Breast epithelium (tissue), 3 donors: ENCODE results near the gene KIF5A.

Experiments
- POLR2AphosphoS5 ChIP-seq, 3 donors: sonication (generic); formaldehyde crosslinking; IDR thresholded peaks; one replicate each; pipeline ENCODE4 v1.6.1; 2017; ENCODE audit warnings: antibody characterized with exemption in 3 of 3
- TF ChIP-seq, protein P1 (sequence below), 3 donors: fragments of 450-650 bp; IDR thresholded peaks; one replicate each; pipeline ENCODE4 v1.5.1; 2016 to 2017; ENCODE audit warnings: antibody characterized with exemption in 3 of 3, mild to moderate bottlenecking in 3 of 3, moderate library complexity in 3 of 3

DNA sequence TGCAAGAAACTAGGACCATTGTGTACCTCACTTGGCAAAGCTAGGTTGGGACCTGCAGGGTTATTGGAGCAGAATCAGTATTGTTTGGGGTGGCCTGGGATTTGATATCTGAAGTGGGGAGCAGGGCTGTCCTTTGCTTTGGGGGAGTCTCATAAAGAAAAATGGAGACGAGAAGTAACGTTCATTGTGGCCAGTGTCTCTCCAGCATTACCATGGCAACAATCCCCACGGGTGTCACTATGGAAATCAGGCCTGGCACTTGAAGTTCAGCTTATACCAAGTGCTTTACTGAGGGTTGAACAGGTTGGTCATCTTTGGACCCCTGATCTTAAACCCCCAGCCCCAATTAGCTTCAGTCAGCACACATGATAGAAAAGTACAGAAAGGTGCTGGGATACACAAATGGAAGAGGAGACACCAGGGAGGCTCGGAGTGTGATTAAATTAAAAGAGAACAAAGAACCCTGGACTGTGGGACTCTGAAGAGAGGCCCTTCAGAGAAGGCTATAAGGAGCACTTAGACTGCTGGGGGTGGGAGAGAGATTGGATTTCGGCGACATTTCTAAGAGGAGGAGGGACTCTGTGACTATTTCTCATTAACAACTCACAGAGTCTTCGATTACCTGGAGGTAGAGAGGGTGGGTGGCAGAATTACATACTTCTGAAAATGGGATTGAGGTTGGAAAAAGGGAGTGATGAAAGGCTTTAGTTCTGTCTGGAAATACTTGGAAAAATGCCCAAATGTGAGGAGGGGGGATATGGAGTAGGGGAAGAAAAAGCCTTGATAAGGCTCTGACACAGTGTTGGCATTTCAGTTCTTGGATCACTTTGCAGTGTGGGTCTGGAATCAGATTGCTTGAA is 3.7 kb downstream of the KIF5A start:
- TF ChIP-seq, protein P1, sequence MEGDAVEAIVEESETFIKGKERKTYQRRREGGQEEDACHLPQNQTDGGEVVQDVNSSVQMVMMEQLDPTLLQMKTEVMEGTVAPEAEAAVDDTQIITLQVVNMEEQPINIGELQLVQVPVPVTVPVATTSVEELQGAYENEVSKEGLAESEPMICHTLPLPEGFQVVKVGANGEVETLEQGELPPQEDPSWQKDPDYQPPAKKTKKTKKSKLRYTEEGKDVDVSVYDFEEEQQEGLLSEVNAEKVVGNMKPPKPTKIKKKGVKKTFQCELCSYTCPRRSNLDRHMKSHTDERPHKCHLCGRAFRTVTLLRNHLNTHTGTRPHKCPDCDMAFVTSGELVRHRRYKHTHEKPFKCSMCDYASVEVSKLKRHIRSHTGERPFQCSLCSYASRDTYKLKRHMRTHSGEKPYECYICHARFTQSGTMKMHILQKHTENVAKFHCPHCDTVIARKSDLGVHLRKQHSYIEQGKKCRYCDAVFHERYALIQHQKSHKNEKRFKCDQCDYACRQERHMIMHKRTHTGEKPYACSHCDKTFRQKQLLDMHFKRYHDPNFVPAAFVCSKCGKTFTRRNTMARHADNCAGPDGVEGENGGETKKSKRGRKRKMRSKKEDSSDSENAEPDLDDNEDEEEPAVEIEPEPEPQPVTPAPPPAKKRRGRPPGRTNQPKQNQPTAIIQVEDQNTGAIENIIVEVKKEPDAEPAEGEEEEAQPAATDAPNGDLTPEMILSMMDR (IDR thresholded peaks at IDR 0.05), result no peak
- TF ChIP-seq POLR2AphosphoS5 (IDR thresholded peaks at IDR 0.05), result no peak
